OCI-LY1 (cell line): Measurements from ENCODE around the gene CD48.

Source experiments
- CTCF ChIP-seq: fragments of 200-600 bp; sonication (generic), shearing (Covaris generic); IDR thresholded peaks from 2 replicates; pipeline ENCODE4 v1.5.1; 2017; ENCODE audit warnings: mild to moderate bottlenecking, antibody characterized with exemption, low read length, moderate library complexity, mixed read lengths
- EZH2 ChIP-seq: fragments of 200-600 bp; sonication (generic), shearing (Covaris generic); IDR thresholded peaks from 2 replicates; pipeline ENCODE4 v1.8.0; 2017; ENCODE audit warnings: borderline replicate concordance, mixed run types, mild to moderate bottlenecking, antibody characterized with exemption, low read length, moderate library complexity, mixed read lengths

- no peak for TF ChIP-seq CTCF
- TF ChIP-seq EZH2: no peak
Observed at GRCh38 chr1:160643138-160643537, 68.5 kb downstream of the CD48 start.
